Panc1 (cell line): ENCODE results near the gene PEAK3. TPM values are rescaled to one million over a fixed set of nuclear protein-coding genes. Genes with fewer than 3 reads are reported as not detected.

Experiments used
- ATAC-seq: fragments of 200-7000 bp; cut with Tn5 transposase; 2 replicates; pipeline ENCODE4 v1.9.1; 2020; ENCODE audit warnings: mild to moderate bottlenecking, moderate library complexity
- BruUV-seq: library from RNA; stranded (reverse); fragments of 400-500 nt; replicated peaks from 2 replicates; lab custom pipeline; 2021; lab: Mats Ljungman, UMichigan
- CTCF ChIA-PET: fragments of 300-600 bp; sonication (Branson Sonifier 250); formaldehyde crosslinking; loops from one replicate; lab custom pipeline; 2022; ENCODE audit warnings: antibody characterized with exemption; lab: Charles Lee
- POLR2A ChIA-PET: fragments of 300-600 bp; sonication (Branson Sonifier 250); formaldehyde crosslinking; loops from one replicate; lab custom pipeline; 2022; ENCODE audit warnings: antibody characterized with exemption; lab: Charles Lee
- DNase-seq: peaks from one replicate; pipeline ENCODE4 v3.0.0-alpha.2; 2010; ENCODE audit warnings: low read depth, low spot score
- H3K27ac ChIP-seq: 2 replicates; pipeline ENCODE4 v1.5.1; 2011; ENCODE audit warnings: mild to moderate bottlenecking, low read length, inconsistent platforms
- H3K27me3 ChIP-seq: fragments of 200-500 bp; sonication (Bioruptor generic); 2 replicates; pipeline ENCODE4 v1.6.0; 2014; ENCODE audit warnings: low read length, inconsistent platforms; ENCODE audit not compliant: control insufficient read depth, insufficient read depth
- H3K36me3 ChIP-seq: fragments of 200-500 bp; sonication (Bioruptor generic); 2 replicates; pipeline ENCODE4 v1.5.1; 2014; ENCODE audit warnings: inconsistent platforms, mild to moderate bottlenecking, low read length, moderate library complexity; ENCODE audit not compliant: control insufficient read depth, insufficient read depth
- H3K4me1 ChIP-seq: 2 replicates; pipeline ENCODE4 v1.5.1; 2011; ENCODE audit warnings: inconsistent platforms, mild to moderate bottlenecking, low read length, moderate library complexity; ENCODE audit not compliant: control insufficient read depth, insufficient read depth
- H3K4me3 ChIP-seq, 2 experiments: 2 replicates each; pipeline ENCODE4 v1.5.1; 2011 to 2012; ENCODE audit warnings: low read depth in 2 of 2, low read length in 2 of 2, mild to moderate bottlenecking in 2 of 2, inconsistent platforms in 1 of 2, moderate library complexity in 1 of 2
- H3K9me3 ChIP-seq: fragments of 200-500 bp; sonication (Bioruptor generic); 2 replicates; pipeline ENCODE4 v1.5.1; 2014; ENCODE audit warnings: low read depth, mild to moderate bottlenecking, inconsistent platforms, low read length, moderate library complexity; ENCODE audit not compliant: control insufficient read depth, insufficient read depth
- POLR2AphosphoS5 ChIP-seq: IDR thresholded peaks from 2 replicates; pipeline ENCODE4 v1.6.1; 2012; ENCODE audit warnings: mild to moderate bottlenecking, low read depth, low read length, moderate library complexity
- SIN3A ChIP-seq: IDR thresholded peaks from 2 replicates; pipeline ENCODE4 v1.6.1; 2012; ENCODE audit warnings: low read depth, mild to moderate bottlenecking, low read length, moderate library complexity, borderline replicate concordance; ENCODE audit not compliant: insufficient read depth
- TCF7L2 ChIP-seq: IDR thresholded peaks from 2 replicates; pipeline ENCODE4 v1.6.1; 2011; ENCODE audit warnings: mild to moderate bottlenecking, low read depth, low read length, inconsistent platforms
- in situ Hi-C: cut with HindIII; loops from 2 replicates; pipeline ENCODE4 v1.10.0; 2016; ENCODE audit warnings: low sequenced_read_pairs, low pct_unique_long_range_greater_than_20kb
- intact Hi-C: fragments of 100-400 bp; cut with micrococcal nuclease; formaldehyde crosslinking; loops from one replicate; pipeline ENCODE4 v1.10.0; 2022; ENCODE audit not compliant: unreplicated experiment
- total RNA-seq: library from RNA; stranded (reverse); gene quantifications from one replicate; pipeline ENCODE4 v1.2.1, GENCODE V29; 2021; ENCODE audit not compliant: unreplicated experiment
- TF ChIP-seq, protein P1 (sequence below): fragments of 450-650 bp; IDR thresholded peaks from 2 replicates; pipeline ENCODE4 v1.5.1; 2017; ENCODE audit warnings: mild to moderate bottlenecking
- TF ChIP-seq, protein P2 (sequence below), 2 experiments: IDR thresholded peaks; 2 replicates each; pipeline ENCODE4 v1.6.1; 2011 to 2012; ENCODE audit warnings: low read depth in 2 of 2, control low read depth in 1 of 2, low read length in 1 of 2, mild to moderate bottlenecking in 1 of 2, moderate library complexity in 1 of 2; ENCODE audit not compliant: insufficient read depth in 1 of 2

The PEAK3 gene
- total RNA-seq, 1 experiment from 2014 or later = not detected

DNA sequence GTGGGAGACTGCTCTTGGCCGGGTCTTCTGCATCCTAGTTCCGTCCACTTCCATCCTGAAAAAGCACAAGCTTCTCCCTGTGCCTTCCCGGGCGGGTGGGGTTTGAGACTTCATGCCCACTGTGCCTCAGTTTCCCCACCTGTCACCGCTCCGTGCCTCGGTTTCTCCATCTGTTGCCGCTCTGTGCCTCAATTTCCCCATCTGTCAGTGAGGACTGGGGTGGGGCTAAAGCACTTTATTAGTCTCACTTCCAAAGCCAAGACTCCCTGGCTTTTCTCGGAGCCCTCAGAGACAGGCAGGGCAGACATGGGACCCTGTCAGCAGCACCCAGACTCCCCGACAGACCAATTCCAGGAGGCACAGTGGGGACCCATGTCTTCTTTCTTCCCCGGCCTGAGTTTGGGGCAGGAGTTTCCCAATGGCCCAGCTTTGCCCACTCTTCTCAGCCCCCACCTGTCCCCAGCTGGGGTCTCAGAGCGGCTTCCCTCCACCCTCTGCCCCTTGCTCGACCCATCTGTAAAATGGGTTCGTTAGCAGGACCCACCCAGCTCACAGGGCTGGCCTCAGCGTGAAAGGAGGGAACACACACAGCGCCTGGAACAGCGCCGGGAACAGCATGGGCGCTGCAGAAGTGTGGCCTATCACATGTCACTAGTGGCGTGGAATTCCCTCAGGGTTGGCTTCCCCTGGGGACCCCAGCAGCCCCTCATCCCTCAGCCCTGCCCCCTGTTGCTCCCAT, 4.6 kb upstream of the PEAK3 start:
- BruUV-seq = no TSS peak
- Histone ChIP-seq H3K27me3 (no peaks in the 10 kb centered on the region), H3K27ac (no peak overlapping the region), H3K4me3 (no peak overlapping the region), H3K36me3 (no peaks in the 10 kb centered on the region), H3K4me1 (no peaks in the 10 kb centered on the region), H3K9me3 (no peaks in the 10 kb centered on the region)
- DNase-seq (no peak), ATAC-seq (no peak)
- TF ChIP-seq, protein P1, sequence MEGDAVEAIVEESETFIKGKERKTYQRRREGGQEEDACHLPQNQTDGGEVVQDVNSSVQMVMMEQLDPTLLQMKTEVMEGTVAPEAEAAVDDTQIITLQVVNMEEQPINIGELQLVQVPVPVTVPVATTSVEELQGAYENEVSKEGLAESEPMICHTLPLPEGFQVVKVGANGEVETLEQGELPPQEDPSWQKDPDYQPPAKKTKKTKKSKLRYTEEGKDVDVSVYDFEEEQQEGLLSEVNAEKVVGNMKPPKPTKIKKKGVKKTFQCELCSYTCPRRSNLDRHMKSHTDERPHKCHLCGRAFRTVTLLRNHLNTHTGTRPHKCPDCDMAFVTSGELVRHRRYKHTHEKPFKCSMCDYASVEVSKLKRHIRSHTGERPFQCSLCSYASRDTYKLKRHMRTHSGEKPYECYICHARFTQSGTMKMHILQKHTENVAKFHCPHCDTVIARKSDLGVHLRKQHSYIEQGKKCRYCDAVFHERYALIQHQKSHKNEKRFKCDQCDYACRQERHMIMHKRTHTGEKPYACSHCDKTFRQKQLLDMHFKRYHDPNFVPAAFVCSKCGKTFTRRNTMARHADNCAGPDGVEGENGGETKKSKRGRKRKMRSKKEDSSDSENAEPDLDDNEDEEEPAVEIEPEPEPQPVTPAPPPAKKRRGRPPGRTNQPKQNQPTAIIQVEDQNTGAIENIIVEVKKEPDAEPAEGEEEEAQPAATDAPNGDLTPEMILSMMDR = no peak
- TF ChIP-seq SIN3A (no peak), TCF7L2 (no peak), POLR2AphosphoS5 (no peak)
- TF ChIP-seq, protein P2, sequence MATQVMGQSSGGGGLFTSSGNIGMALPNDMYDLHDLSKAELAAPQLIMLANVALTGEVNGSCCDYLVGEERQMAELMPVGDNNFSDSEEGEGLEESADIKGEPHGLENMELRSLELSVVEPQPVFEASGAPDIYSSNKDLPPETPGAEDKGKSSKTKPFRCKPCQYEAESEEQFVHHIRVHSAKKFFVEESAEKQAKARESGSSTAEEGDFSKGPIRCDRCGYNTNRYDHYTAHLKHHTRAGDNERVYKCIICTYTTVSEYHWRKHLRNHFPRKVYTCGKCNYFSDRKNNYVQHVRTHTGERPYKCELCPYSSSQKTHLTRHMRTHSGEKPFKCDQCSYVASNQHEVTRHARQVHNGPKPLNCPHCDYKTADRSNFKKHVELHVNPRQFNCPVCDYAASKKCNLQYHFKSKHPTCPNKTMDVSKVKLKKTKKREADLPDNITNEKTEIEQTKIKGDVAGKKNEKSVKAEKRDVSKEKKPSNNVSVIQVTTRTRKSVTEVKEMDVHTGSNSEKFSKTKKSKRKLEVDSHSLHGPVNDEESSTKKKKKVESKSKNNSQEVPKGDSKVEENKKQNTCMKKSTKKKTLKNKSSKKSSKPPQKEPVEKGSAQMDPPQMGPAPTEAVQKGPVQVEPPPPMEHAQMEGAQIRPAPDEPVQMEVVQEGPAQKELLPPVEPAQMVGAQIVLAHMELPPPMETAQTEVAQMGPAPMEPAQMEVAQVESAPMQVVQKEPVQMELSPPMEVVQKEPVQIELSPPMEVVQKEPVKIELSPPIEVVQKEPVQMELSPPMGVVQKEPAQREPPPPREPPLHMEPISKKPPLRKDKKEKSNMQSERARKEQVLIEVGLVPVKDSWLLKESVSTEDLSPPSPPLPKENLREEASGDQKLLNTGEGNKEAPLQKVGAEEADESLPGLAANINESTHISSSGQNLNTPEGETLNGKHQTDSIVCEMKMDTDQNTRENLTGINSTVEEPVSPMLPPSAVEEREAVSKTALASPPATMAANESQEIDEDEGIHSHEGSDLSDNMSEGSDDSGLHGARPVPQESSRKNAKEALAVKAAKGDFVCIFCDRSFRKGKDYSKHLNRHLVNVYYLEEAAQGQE (IDR thresholded peaks at IDR 0.05; ENCODE audit: insufficient read depth in 1 of 2, low read depth in 2 of 2, low read length in 1 of 2) = no peak
- ChIA-PET POLR2A (no interaction called here), CTCF (no interaction called here)
- intact Hi-C loops (no loop called here), in situ Hi-C loops (no loop called here)

DNA sequence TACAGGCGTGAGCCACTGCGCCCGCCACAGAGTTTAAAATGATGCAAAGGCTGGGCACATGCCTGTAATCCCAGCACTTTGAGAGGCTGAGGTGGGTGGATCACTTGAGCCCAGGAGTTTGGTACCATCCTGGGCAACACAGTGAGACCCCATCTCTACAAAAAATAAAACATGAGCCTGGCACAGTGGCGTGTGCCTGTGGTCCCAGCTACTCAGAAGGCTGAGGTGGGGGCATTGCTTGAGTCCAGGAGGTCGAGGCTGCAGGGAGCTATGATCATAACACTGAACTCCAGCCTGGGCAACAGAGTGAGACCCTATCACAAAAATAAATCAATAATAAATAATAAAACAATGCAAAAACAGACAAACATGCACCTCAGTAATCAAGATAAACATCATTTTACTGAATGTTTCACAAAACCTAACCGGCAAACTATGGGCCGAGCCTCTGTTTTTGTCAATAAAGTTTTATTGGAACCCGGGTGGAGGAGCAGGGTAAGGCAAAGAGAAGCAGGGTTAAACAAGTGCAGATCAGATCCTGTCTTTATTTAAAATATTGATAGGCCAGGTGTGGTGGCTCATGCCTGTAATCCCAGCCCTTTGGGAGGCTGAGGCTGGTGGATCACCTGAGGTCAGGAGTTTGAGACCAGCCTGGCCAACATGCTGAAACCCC, 2.0 kb upstream of the PEAK3 start:
- no TSS peak for BruUV-seq
- POLR2A ChIA-PET = interaction anchor here (0.9 kb wide), 1 partner anchor 108 kb away, joined by 3 read pairs; no protein-coding TSS in a partner anchor
- Histone ChIP-seq H3K27me3 (no peaks in the 10 kb centered on the region), H3K4me1 (no peaks in the 10 kb centered on the region), H3K27ac (no peak overlapping the region), H3K36me3 (no peaks in the 10 kb centered on the region), H3K4me3 (no peak overlapping the region), H3K9me3 (no peaks in the 10 kb centered on the region)
- DNase-seq = no peak
- in situ Hi-C loops = no loop called here
- intact Hi-C loops = no loop called here
- ATAC-seq = no peak
- CTCF ChIA-PET = no interaction called here
- TF ChIP-seq, protein P1 = no peak
- no peak for TF ChIP-seq POLR2AphosphoS5
- no peak for TF ChIP-seq TCF7L2
- TF ChIP-seq, protein P2 (IDR thresholded peaks at IDR 0.05; ENCODE audit: insufficient read depth in 1 of 2, low read depth in 2 of 2, low read length in 1 of 2) = no peak
- no peak for TF ChIP-seq SIN3A
